ENCODE measurements around the gene HSD17B2. TPM values are rescaled to one million over a fixed set of nuclear protein-coding genes. Genes with fewer than 3 reads are reported as not detected.

Gene HSD17B2
- total and polyA plus RNA-seq, 4 donors: 2.7 to 6.2 (median 3.1) TPM

- no peaks in the 10 kb centered on the region for H3K36me3 ChIP-seq (ENCODE audit: control insufficient read depth in 4 of 4, insufficient read depth in 4 of 4, low read length in 4 of 4)
- ATAC-seq (ENCODE audit: insufficient read depth, low FRiP score): no peak
- H3K27me3 ChIP-seq (ENCODE audit: control insufficient read depth in 3 of 3, insufficient read depth in 3 of 3, low read length in 2 of 3): no peaks in the 10 kb centered on the region
- WGBS, 2 donors: 64 to 83% methylated on average over 8 of the region's 8 CpGs
- DNase-seq: no peak
- peaks cover 0 to 11% (median 4%) of the 10 kb centered on the region in 5 donors for H3K4me1 ChIP-seq (ENCODE audit: control insufficient read depth in 5 of 5, insufficient read depth in 5 of 5, low read length in 5 of 5)
- no peaks in the 10 kb centered on the region for H3K9me3 ChIP-seq (ENCODE audit: control insufficient read depth in 4 of 4, insufficient read depth in 3 of 4, low read length in 3 of 4)
- TF ChIP-seq CTCF (IDR thresholded peaks at IDR 0.05; ENCODE audit: control extremely low read depth, extremely low read depth): no peak
- H3K27ac ChIP-seq (ENCODE audit: low read depth in 1 of 2, low read length in 1 of 2): no peak overlapping the region
- H3K4me3 ChIP-seq: no peak overlapping the region
- H3K9ac ChIP-seq (ENCODE audit: insufficient read depth in 1 of 2, low read length in 2 of 2): no peak overlapping the region
Measured at GRCh38 chr16:82059161-82059982, 24.3 kb downstream of the HSD17B2 start.

- 56 to 77% methylated on average over 1 of the region's 1 CpG for WGBS, 2 donors
- Histone ChIP-seq H3K4me1 (ENCODE audit: control insufficient read depth in 5 of 5, insufficient read depth in 5 of 5, low read length in 5 of 5) (peaks cover 0 to 11% (median 4%) of the 10 kb centered on the region in 5 donors), H3K27me3 (ENCODE audit: control insufficient read depth in 3 of 3, insufficient read depth in 3 of 3, low read length in 2 of 3) (no peaks in the 10 kb centered on the region), H3K9me3 (ENCODE audit: control insufficient read depth in 4 of 4, insufficient read depth in 3 of 4, low read length in 3 of 4) (no peaks in the 10 kb centered on the region), H3K9ac (ENCODE audit: insufficient read depth in 1 of 2, low read length in 2 of 2) (no peak overlapping the region), H3K27ac (ENCODE audit: low read depth in 1 of 2, low read length in 1 of 2) (peak overlapping the region in 1 of 2 donors; percentile 72), H3K36me3 (ENCODE audit: control insufficient read depth in 4 of 4, insufficient read depth in 4 of 4, low read length in 4 of 4) (no peaks in the 10 kb centered on the region), H3K4me3 (no peak overlapping the region)
- ATAC-seq (ENCODE audit: insufficient read depth, low FRiP score) (no peak), DNase-seq (no peak)
- TF ChIP-seq CTCF (IDR thresholded peaks at IDR 0.05; ENCODE audit: control extremely low read depth, extremely low read depth): no peak
Measured at GRCh38 chr16:82059983-82060421, 24.9 kb downstream of the HSD17B2 start.

- WGBS, 2 donors: 32 to 44% methylated on average over 5 of the region's 5 CpGs
- H3K9me3 ChIP-seq (ENCODE audit: control insufficient read depth in 4 of 4, insufficient read depth in 3 of 4, low read length in 3 of 4): no peaks in the 10 kb centered on the region
- no peaks in the 10 kb centered on the region for H3K27me3 ChIP-seq (ENCODE audit: control insufficient read depth in 3 of 3, insufficient read depth in 3 of 3, low read length in 2 of 3)
- peaks cover 0 to 8% (median 4%) of the 10 kb centered on the region in 5 donors for H3K4me1 ChIP-seq (ENCODE audit: control insufficient read depth in 5 of 5, insufficient read depth in 5 of 5, low read length in 5 of 5)
- peak in 1 of 3 donors; percentile 30 for DNase-seq
- peak; percentile 45 for ATAC-seq (ENCODE audit: insufficient read depth, low FRiP score)
- peak; percentile 10 for TF ChIP-seq CTCF (IDR thresholded peaks at IDR 0.05; ENCODE audit: control extremely low read depth, extremely low read depth)
- no peaks in the 10 kb centered on the region for H3K36me3 ChIP-seq (ENCODE audit: control insufficient read depth in 4 of 4, insufficient read depth in 4 of 4, low read length in 4 of 4)
- peak overlapping the region in 1 of 2 donors; percentile 63 for H3K27ac ChIP-seq (ENCODE audit: low read depth in 1 of 2, low read length in 1 of 2)
- no peak overlapping the region for H3K4me3 ChIP-seq
- H3K9ac ChIP-seq (ENCODE audit: insufficient read depth in 1 of 2, low read length in 2 of 2): no peak overlapping the region
Measured at GRCh38 chr16:82061861-82062525, 26.9 kb downstream of the HSD17B2 start.
